Fibroblast of the conjunctiva (primary cell): ENCODE results near the gene CSTB.

ENCODE experiments used
- DNase-seq: peaks from one replicate; pipeline ENCODE4 v3.0.0-alpha.2; 2010; ENCODE audit warnings: low read depth

Gene CSTB

DNA sequence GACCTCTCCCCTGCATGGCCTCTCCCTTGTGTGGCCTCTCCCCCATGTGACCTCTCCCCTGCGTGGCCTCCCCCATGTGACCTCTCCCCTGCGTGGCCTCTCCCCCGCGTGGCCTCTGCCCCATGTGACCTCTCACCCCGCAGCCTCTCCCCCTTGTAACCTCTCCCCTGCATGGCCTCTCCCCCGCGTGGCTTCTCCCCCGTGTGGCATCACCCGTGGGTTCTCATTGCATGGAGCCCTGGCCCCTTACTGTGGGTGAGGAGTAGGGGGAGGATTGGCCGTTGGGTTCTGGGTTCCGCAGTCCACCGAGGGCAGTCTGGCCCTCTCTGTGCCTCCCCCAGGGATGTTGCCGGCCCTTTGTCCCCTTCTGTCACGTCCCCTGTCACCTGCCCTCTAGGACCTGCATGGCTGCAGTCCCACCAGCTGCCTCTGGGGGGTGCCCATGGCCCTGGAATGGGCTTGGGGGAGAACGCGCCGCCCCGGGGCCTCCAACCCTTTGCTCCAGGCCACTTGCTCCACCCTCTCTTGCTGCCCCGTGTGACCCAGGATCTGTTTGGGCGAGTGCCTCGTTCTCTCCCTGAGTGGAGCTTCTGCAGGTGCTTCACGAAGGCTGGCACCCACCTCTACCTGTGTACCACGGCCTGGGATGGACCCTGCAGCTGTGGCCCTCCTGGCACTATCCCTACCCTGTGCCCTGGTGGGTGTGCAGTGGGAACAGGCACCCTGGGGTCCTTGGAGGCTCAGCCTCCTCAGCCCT lies 34.6 kb upstream of the CSTB start:
- peak; percentile 51 for DNase-seq

DNA sequence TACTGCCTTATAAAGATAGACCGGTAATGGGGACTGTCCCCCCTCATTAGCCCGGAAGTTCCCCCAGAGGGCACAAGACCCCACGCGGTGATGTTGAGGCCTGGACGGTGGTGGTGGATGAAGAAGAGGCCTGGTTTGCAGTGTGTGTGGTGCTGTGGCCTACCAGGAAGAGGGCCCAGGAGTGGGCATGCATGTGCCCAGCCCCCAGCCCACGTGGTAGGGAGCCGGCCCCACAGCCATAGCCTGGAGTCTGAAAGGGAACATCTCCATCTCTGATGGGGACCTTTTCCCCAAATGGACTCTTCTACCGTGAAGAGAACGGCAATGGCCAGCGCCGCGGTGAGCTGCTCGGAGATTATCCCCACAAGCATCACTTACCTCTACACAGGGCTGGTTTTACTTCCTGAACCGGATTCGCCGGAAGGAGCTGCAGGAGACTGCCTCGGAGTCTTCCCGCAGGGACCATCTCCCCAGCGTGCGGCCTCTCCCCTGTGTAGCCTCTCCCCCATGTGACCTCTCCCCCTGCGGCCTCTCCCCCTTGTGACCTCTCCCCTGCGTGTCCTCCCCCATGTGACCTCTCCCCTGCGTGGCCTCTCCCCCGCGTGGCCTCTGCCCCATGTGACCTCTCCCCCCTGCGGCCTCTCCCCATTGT lies 33.9 kb upstream of the CSTB start:
- no peak for DNase-seq

DNA sequence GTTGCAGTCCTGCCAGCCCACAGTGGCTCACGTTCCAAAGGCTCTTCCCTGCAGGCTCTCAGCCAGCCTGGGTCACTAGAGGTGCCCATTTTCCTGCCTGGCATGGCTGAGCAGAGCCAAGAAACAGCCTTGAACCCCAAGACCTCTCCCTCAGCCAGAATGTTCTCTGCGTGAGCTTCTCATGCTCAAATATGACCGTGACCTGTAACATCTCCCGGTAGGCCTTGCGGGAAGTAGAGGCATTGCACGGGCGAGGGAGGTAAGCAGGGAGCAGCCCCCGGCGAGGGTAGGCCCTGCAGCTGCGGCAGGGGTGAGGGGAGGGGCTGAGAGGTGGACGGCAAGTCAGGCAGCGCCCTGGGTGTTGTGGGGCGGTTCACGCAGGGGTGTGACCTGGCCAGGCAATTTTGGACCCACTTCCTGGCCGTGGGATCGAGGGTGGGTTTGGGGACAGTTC lies 33.3 kb upstream of the CSTB start:
- DNase-seq, result no peak

- no peak for DNase-seq
Observed at GRCh38 chr21:43808832-43809251, 32.7 kb upstream of the CSTB start.

GRCh38 chr21:43808367-43808766 lies 32.3 kb upstream of the CSTB start:
- no peak for DNase-seq

DNA sequence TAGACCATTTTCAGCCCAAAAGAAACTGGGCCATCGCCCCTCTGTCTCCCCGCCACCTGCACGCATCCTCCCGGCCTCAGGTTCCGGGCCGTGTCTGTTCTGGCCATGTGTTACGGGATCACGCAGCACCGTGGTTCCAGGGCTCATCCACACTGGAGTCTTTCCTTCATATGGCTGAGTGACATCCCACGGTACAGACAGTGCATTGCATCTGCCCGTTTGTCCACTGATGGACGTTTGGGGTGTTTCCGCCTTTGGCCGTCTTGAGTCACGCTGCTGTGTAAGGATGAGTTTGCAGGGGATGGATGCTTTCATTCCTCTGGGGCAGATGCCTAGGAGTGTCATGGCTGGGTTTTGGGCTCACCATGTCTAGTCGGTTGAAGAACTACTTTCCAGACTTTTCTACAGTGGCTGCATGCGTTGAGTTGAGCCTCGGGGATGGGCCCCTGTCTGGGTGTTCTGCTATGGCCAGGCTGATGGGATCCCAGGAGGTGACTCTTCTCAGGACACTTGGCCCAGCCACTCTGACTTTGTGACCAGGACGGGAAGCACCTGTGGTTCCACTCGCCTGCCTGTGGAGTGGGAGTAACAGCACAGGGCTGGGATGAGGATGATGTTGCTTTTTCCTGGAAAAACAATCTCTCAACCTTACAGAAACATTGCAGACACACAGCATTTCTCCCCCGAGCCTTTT lies 30.1 kb upstream of the CSTB start:
- DNase-seq, result no peak

DNA sequence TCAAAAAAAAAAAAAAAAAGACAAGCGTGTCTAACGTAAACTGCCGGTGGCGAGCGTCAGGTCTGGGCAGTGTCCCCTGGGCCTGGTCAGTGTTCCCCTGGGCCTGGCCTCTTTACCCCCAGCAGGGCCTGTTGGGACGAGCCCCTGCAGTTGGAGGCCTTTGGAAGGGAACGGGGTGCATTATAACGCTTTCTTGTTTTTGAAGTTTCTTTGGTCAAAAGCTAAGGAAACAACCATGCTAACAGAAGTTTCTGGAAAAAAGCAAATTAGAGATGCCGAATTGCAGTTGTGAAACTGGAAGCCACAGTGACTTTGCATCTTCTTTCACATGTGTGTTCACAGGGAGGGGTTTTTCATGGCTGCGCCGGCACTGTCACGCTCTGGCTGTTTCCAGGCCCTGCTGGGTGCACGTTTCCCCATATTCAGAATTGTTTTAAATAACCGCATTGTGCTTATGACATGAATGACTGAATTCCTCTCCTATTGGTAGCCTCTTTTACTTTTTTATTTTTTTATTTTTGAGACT lies 29.2 kb upstream of the CSTB start:
- no peak for DNase-seq

DNA sequence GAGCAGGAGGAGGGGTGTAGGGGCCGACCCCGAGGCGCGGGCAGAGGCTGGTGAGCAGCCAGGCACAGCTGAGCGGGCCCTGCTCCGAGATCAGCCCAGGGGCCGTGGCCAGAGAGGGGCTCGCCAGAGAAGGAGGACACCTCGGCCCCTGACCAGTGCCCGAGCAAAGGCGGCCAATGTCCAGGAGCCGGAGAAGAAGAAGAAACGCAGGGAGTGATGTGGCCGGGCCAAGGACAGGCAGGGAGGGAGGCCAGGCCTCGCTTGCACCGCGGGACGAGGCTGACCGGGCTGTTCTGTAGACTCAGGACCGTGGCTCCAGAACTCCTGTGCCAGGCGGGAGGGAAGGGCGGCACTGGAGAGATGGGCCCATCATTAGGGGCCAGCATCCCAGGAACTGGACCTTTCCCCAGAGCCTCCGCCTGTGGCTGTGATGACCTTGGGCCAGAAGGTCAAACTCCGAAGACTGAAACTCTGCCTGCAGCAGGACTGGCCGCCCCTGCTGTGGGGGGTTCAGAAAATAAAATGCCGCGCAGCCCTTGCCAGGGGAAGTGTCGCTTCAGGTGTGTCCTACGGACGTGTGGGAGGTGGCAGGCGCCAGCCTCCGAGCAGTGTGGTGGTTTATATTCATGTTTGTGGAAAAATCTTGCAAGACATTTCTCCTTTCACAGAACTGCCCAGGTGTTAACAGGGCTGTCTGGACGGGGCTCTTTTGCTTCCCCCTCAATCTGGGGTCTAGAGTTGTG lies 27.6 kb upstream of the CSTB start:
- DNase-seq, result no peak

- no peak for DNase-seq
Observed at GRCh38 chr21:43802713-43803313, 26.7 kb upstream of the CSTB start.

DNA sequence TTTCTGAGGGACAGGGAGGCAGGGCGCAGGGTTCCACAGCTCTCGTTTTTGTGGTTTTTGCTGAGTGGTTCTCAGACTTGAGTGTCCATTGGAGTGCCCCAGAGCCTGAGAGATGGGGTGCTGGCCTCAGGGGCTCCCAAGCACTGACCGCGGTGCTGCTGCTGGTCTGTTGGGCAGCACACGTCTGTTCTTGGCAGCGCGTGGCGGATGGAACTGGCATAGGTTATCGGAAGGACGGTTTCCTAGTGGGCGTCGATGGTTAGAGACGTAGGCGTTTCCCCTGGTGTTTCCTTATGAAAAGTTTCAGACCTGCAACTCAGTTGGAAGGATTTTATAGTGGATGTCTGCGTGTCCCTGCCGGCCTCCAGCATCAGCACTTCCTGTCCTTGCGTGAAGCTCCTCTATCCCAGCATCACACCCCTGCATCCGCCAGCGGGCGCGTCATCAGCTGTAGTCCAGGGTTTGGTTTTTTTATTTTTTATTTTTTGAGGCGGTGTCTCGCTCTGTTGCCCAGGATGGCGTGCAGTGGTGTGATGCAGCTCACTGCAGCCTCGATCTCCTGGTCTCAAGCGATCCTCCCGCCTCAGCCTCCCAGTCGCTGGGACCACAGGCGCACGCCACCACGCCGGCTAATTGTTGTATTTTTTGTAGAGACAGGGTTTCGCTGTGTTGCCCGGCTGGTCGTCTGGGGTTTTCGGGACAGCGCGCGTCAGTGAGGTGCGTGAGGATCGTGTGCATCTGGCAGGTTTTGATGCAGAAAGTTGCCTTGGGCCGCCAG lies 25.1 kb upstream of the CSTB start:
- no peak for DNase-seq

- no peak for DNase-seq
Observed at GRCh38 chr21:43800566-43800965, 24.5 kb upstream of the CSTB start.

DNA sequence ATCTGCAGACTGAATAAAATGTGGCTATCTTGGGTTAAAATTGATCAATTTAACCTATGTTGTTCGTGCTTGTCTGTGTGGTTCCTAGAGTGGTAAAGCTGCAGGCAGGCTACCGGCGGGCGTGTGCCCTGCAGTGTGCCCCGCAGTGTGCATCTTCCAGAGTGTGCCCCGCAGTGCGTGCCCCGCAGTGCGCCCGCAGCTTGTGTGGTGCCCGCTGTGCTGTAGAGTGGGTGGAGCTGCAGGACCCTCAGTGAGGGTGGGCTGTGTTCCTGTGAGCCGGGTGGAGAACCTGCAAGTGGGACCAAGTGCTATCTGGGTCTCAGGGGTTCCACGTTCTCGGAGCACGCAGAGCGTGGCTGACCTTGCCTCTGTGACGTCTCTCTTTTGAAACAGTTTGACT lies 24.0 kb upstream of the CSTB start:
- DNase-seq, result no peak

- DNase-seq, result no peak
Observed at GRCh38 chr21:43799301-43799840, 23.3 kb upstream of the CSTB start.

GRCh38 chr21:43797925-43798715 lies 22.0 kb upstream of the CSTB start:
- DNase-seq, result no peak

- no peak for DNase-seq
Observed at GRCh38 chr21:43797415-43797814, 21.3 kb upstream of the CSTB start.

- DNase-seq, result no peak
Observed at GRCh38 chr21:43794857-43795256, 18.7 kb upstream of the CSTB start.

GRCh38 chr21:43794311-43794710 lies 18.2 kb upstream of the CSTB start:
- no peak for DNase-seq

DNA sequence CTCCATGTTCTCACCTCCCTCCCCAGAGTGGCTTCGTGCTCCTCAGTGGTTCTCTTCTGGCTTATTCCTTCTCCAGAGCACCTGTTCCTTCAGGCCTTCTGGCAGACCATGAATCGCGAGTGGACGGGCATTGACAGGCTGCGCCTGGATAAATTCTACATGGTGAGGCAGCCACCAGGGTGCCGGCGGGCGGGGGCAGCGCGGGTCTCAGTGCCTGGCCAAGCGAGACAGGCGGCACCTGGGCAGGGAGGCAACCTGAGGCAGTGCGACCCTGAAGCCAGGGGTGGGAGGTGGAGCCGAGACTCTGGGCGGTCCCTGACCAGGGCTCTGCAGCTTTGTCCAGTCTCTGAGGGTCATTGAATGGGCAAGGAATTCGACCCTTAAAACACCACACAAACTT lies 17.1 kb upstream of the CSTB start:
- DNase-seq, result no peak

DNA sequence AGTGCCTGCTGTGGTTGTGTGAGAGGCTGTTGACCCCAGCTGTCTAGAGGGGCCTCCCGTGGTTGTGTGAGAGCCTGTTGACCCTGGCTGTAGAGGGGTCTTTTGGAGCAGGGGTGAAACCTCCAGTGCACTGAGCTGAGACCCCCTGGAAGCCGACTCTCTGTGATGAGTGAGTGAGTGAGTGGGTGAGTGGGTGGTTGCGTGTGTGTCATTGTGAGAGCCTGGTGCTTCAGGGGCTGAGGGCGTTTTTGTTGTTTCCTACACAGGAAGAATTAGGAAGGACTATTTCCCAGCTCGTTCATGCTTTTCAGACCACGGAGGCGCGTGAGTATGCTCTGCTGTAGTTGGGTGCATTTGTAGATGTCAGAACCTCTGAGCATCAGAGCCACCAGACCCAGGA lies 16.3 kb upstream of the CSTB start:
- DNase-seq, result no peak

GRCh38 chr21:43790010-43790524 lies 14.0 kb upstream of the CSTB start:
- no peak for DNase-seq
